Measurements from ENCODE around the gene FOXL3.
"Not testable (repeated sequence)": the region's sequence is repeated elsewhere in the genome, so short reads cannot be mapped to it uniquely, and the experiment has no call there.

Gene FOXL3

GRCh38 chr7:289756-290553, at the start of gene FOXL3:
TSS of gene FOXL3 (plus strand) at chr7:290170. CDS start at chr7:290170, 0 bp downstream.
- H3K36me3 Mint-ChIP-seq, result no peaks in the 10 kb centered on the region
- H3K4me1 Mint-ChIP-seq, result no peaks in the 10 kb centered on the region
- H3K27ac Mint-ChIP-seq, result no peak within 1 kb of the TSS
- peaks cover 10% of the 10 kb centered on the region for H3K27me3 Mint-ChIP-seq
- no peak for ATAC-seq (ENCODE audit: low read depth)
- H3K9me3 Mint-ChIP-seq, result no peaks in the 10 kb centered on the region
- no peak within 1 kb of the TSS for H3K4me3 Mint-ChIP-seq
- DNase-seq (ENCODE audit: low spot score in 2 of 2), result no peak

- ATAC-seq (ENCODE audit: low read depth) (no peak), DNase-seq (ENCODE audit: low spot score in 2 of 2) (no peak)
- no peaks in the 10 kb centered on the region for H3K9me3 Mint-ChIP-seq
- no peaks in the 10 kb centered on the region for H3K27me3 Mint-ChIP-seq
- H3K27ac Mint-ChIP-seq, result no peak overlapping the region
- H3K36me3 Mint-ChIP-seq, result no peaks in the 10 kb centered on the region
- H3K4me1 Mint-ChIP-seq, result no peaks in the 10 kb centered on the region
- H3K4me3 Mint-ChIP-seq, result no peak overlapping the region
Observed at GRCh38 chr7:240887-241421, 49.0 kb upstream of the FOXL3 start.

GRCh38 chr7:241513-241912, 48.5 kb upstream of the FOXL3 start:
- ATAC-seq (ENCODE audit: low read depth) (no peak), DNase-seq (ENCODE audit: low spot score in 2 of 2) (no peak)
- no peaks in the 10 kb centered on the region for H3K36me3 Mint-ChIP-seq
- peaks cover 1% of the 10 kb centered on the region for H3K27me3 Mint-ChIP-seq
- H3K4me3 Mint-ChIP-seq, result no peak overlapping the region
- H3K4me1 Mint-ChIP-seq, result no peaks in the 10 kb centered on the region
- H3K9me3 Mint-ChIP-seq, result no peaks in the 10 kb centered on the region
- H3K27ac Mint-ChIP-seq, result no peak overlapping the region

- H3K4me3 Mint-ChIP-seq; H3K36me3 Mint-ChIP-seq; H3K4me1 Mint-ChIP-seq; ATAC-seq (ENCODE audit: low read depth); H3K27me3 Mint-ChIP-seq; DNase-seq (ENCODE audit: low spot score in 2 of 2); H3K27ac Mint-ChIP-seq; H3K9me3 Mint-ChIP-seq: not testable (repeated sequence)
Observed at GRCh38 chr7:242826-243579, 47.0 kb upstream of the FOXL3 start.

GRCh38 chr7:243580-243978, 46.4 kb upstream of the FOXL3 start:
- H3K27me3 Mint-ChIP-seq; H3K4me3 Mint-ChIP-seq; H3K9me3 Mint-ChIP-seq; H3K4me1 Mint-ChIP-seq; DNase-seq (ENCODE audit: low spot score in 2 of 2); H3K27ac Mint-ChIP-seq; H3K36me3 Mint-ChIP-seq; ATAC-seq (ENCODE audit: low read depth): not testable (repeated sequence)

- Mint-ChIP-seq H3K4me3 (no peak overlapping the region), H3K27me3 (peaks cover 3% of the 10 kb centered on the region), H3K9me3 (no peaks in the 10 kb centered on the region), H3K4me1 (no peaks in the 10 kb centered on the region), H3K36me3 (no peaks in the 10 kb centered on the region), H3K27ac (no peak overlapping the region)
- DNase-seq (ENCODE audit: low spot score in 2 of 2) (no peak), ATAC-seq (ENCODE audit: low read depth) (no peak)
Observed at GRCh38 chr7:244974-245373, 45.0 kb upstream of the FOXL3 start.

- H3K4me1 Mint-ChIP-seq, result no peaks in the 10 kb centered on the region
- H3K27ac Mint-ChIP-seq, result no peak overlapping the region
- no peaks in the 10 kb centered on the region for H3K9me3 Mint-ChIP-seq
- no peaks in the 10 kb centered on the region for H3K36me3 Mint-ChIP-seq
- ATAC-seq (ENCODE audit: low read depth), result no peak
- DNase-seq (ENCODE audit: low spot score in 2 of 2), result no peak
- H3K27me3 Mint-ChIP-seq, result peaks cover 3% of the 10 kb centered on the region
- no peak overlapping the region for H3K4me3 Mint-ChIP-seq
Observed at GRCh38 chr7:245574-246295, 44.2 kb upstream of the FOXL3 start.

GRCh38 chr7:246451-246850, 43.5 kb upstream of the FOXL3 start:
- Mint-ChIP-seq H3K27ac (no peak overlapping the region), H3K36me3 (no peaks in the 10 kb centered on the region), H3K4me1 (no peaks in the 10 kb centered on the region), H3K27me3 (peaks cover 3% of the 10 kb centered on the region), H3K4me3 (no peak overlapping the region), H3K9me3 (no peaks in the 10 kb centered on the region)
- DNase-seq (ENCODE audit: low spot score in 2 of 2) (no peak), ATAC-seq (ENCODE audit: low read depth) (no peak)

GRCh38 chr7:247181-247580, 42.8 kb upstream of the FOXL3 start:
- H3K9me3 Mint-ChIP-seq, result no peaks in the 10 kb centered on the region
- no peaks in the 10 kb centered on the region for H3K36me3 Mint-ChIP-seq
- no peaks in the 10 kb centered on the region for H3K4me1 Mint-ChIP-seq
- no peak overlapping the region for H3K27ac Mint-ChIP-seq
- H3K4me3 Mint-ChIP-seq, result no peak overlapping the region
- peaks cover 3% of the 10 kb centered on the region for H3K27me3 Mint-ChIP-seq
- ATAC-seq (ENCODE audit: low read depth) (no peak), DNase-seq (ENCODE audit: low spot score in 2 of 2) (no peak)

- no peaks in the 10 kb centered on the region for H3K4me1 Mint-ChIP-seq
- H3K27me3 Mint-ChIP-seq, result peaks cover 3% of the 10 kb centered on the region
- H3K27ac Mint-ChIP-seq, result no peak overlapping the region
- DNase-seq (ENCODE audit: low spot score in 2 of 2), result no peak
- no peaks in the 10 kb centered on the region for H3K36me3 Mint-ChIP-seq
- no peak overlapping the region for H3K4me3 Mint-ChIP-seq
- no peaks in the 10 kb centered on the region for H3K9me3 Mint-ChIP-seq
- no peak for ATAC-seq (ENCODE audit: low read depth)
Observed at GRCh38 chr7:247636-248035, 42.3 kb upstream of the FOXL3 start.

GRCh38 chr7:248732-249435, 41.1 kb upstream of the FOXL3 start:
- Mint-ChIP-seq H3K27me3 (peaks cover 3% of the 10 kb centered on the region), H3K4me3 (no peak overlapping the region), H3K9me3 (no peaks in the 10 kb centered on the region), H3K4me1 (no peaks in the 10 kb centered on the region), H3K27ac (no peak overlapping the region), H3K36me3 (no peaks in the 10 kb centered on the region)
- no peak for DNase-seq (ENCODE audit: low spot score in 2 of 2)
- ATAC-seq (ENCODE audit: low read depth), result no peak

- H3K9me3 Mint-ChIP-seq, result no peaks in the 10 kb centered on the region
- DNase-seq (ENCODE audit: low spot score in 2 of 2) (no peak), ATAC-seq (ENCODE audit: low read depth) (no peak)
- peaks cover 3% of the 10 kb centered on the region for H3K27me3 Mint-ChIP-seq
- H3K4me3 Mint-ChIP-seq, result no peak overlapping the region
- H3K4me1 Mint-ChIP-seq, result no peaks in the 10 kb centered on the region
- no peaks in the 10 kb centered on the region for H3K36me3 Mint-ChIP-seq
- no peak overlapping the region for H3K27ac Mint-ChIP-seq
Observed at GRCh38 chr7:249989-250388, 40.0 kb upstream of the FOXL3 start.

- no peaks in the 10 kb centered on the region for H3K36me3 Mint-ChIP-seq
- peaks cover 3% of the 10 kb centered on the region for H3K27me3 Mint-ChIP-seq
- no peaks in the 10 kb centered on the region for H3K4me1 Mint-ChIP-seq
- H3K27ac Mint-ChIP-seq, result no peak overlapping the region
- ATAC-seq (ENCODE audit: low read depth) (no peak), DNase-seq (ENCODE audit: low spot score in 2 of 2) (no peak)
- H3K9me3 Mint-ChIP-seq, result no peaks in the 10 kb centered on the region
- no peak overlapping the region for H3K4me3 Mint-ChIP-seq
Observed at GRCh38 chr7:250523-250922, 39.4 kb upstream of the FOXL3 start.
